COLO829 (cell line): ENCODE results near the gene TRAPPC2L.

Experiments used
- DNase-seq: peaks from one replicate; pipeline ENCODE4 v3.0.0; 2012; ENCODE audit warnings: low spot score

The TRAPPC2L gene

DNA sequence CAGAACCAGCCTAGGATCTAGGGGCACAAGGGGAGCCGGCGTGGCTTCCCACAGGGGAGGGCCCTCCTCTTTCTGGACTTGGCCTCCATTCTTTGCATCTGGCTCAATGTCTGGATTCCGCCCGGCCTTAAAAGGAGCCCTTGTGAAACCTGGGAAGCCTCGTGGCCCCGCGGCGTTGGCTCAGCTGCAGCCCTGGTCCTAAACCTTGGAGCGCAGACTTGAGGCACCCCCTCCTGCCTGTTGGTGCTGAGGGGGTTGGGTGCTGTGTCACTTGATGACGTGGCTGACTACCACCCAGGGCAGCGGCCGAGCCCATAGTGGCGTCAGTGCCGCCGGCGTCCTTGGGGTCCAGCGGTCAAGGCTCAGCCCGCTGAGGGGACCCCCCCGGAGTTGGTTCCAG, 4.4 kb downstream of the TRAPPC2L start:
- DNase-seq: no peak

DNA sequence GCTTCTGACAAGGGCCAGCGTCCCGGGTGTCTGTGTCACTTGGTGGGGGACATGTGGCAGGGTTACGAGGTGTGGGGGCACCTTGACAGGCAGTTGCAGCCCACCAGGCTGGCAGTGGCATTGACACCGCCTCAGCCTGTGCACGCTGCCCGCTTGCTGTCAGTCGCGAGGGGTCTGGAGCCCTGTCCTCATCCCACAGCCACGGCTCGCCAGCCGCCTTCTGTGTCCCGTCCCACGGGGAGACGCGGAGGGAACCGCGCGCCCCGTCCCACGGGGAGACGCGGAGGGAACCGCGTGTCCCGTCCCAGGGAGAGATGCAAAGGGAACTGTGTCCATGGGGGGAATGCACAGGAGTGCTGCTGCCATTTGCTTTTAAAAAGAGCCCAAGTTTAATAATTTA, 6.0 kb downstream of the TRAPPC2L start:
- DNase-seq: no peak

DNA sequence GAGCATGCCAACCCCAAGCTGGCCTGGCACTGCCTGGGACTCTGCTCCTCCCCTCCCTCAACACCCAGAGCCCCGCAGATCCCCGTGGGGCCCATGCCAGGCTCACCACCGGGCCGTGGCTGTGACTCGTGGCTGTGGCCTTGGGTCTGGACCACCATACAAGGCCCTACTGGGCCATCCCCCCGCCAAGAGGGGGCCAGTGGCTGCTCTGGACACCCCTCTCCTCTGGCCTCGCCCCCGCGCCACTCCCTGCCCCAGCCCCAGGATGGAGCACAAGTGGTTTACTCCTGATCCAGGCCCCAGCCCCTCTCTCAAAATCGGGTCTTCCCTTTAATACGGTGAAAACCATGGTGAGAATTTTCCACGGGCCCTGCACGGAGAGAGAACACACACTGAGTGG, 6.5 kb downstream of the TRAPPC2L start:
- no peak for DNase-seq

DNA sequence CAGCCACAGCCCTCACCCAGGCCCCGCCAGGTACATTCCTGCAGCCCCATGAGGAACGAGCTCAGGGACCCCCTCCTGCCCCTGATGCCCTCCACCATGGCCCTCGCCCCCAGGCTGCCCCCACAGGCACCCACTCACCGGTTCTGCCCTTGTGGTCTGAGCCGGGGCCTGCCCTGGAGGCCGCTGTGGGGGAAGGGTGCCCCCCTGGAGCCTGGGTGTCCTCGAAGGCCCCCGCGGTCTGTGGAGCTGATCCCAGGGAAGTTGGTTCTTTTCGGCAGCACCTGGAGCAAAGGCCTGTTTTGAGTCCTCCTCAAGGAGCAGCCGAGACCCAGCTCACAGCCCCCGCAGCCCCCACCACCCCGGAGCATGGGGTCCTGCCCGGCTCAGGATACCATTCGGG, 7.2 kb downstream of the TRAPPC2L start:
- no peak for DNase-seq

DNA sequence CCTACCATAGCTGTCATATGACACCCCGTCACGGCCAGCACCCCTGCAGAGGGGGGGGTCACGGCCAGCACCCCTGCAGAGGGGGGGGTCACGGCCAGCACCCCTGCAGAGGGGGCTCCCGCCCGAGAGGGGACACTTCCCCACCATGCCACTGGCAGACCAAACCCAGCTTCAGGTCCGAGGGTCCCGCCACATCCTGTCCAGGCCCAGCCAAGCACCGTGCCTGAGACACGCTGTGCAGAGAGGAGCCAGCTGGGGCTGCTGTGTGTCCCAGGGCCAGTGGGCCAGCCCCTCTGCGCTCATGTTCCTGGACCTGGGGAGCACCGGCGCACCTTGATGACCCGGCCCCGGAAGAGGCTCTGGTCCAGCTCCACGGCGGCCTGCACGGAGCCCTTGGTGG, 7.6 kb downstream of the TRAPPC2L start:
- DNase-seq: no peak

DNA sequence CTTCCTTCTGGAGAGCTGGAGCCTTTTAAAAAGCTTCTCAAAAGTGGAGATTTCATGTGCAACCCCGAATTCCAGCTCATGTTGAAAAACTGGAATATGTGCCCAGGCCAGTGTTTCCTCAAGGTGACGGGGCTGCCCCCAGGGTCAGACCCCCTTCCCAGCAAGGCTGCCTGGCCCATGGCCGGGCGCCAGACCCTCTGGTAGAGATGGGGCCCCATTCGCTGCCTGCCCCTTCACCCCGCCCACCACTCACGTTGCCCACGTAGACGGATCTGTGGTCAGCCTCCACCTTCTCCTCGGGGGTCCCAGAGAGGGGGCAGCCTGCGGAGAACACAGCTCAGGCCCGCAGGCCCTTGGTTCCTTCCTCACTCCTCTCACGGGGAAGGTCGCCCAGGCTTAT, 8.4 kb downstream of the TRAPPC2L start:
- DNase-seq: no peak

DNA sequence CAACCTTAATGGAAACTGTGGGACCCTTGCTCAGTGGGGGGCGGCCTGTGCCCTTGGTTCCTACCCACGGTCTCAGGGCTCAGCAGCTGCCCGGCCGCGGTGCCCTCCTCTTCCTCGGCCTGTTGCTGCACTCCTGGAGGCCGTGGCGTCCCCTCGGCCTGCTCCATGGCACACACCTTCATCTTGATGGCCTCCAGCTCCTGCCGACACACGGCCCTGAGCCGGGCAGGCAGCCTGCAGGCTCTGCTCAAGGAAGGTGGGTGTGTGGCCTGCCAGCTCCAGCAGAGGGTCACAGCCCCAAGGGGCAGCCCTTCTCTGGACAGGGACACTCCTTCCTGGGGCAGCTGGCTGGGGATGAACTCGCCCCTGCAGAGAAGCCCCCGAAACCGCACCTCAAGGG, 8.8 kb downstream of the TRAPPC2L start:
- DNase-seq: no peak

DNA sequence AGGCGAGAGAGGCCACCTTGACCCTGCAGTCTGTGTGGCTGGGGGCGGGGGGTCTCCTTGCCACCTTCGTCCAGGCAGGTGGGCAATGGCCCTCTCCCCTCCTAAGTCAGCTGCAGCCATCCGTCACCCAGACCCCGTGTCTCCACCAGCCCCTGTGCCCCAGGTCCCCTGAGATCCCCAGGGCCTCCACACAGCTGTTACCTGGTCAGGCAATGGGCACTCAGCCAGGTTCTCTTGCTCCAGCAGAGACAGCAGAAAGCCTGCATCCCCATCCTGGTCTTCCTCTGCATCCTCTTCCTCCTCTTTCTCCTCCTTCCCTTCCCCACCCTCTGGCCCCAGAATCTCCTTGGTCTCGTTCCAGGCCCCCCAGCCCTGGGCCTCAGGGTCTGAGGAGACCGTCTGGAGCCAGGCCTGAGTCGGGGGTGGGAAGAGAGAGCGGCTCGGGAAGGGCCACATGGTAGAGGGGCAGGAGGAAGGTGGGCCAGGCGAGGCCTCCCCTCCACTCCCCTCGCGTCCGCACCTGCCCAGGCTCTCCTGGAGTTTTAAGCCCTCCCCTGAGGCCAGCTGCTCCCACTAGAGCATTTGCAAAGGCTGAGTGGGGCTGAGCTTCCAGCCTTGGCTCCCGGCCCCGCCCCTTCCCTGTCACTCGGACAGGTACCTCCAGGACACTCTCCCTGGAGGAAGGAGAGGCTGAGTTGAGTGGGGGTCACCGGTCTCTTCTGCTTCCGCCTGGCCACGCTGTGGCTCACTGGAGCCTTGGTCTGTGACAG, 9.4 kb downstream of the TRAPPC2L start, which contains the start of gene PABPN1L:
TSS of gene PABPN1L (minus strand) at position 510 of the 770 bp plus-strand sequence. CDS start at position 456, 54 bp downstream.
- DNase-seq: no peak

DNA sequence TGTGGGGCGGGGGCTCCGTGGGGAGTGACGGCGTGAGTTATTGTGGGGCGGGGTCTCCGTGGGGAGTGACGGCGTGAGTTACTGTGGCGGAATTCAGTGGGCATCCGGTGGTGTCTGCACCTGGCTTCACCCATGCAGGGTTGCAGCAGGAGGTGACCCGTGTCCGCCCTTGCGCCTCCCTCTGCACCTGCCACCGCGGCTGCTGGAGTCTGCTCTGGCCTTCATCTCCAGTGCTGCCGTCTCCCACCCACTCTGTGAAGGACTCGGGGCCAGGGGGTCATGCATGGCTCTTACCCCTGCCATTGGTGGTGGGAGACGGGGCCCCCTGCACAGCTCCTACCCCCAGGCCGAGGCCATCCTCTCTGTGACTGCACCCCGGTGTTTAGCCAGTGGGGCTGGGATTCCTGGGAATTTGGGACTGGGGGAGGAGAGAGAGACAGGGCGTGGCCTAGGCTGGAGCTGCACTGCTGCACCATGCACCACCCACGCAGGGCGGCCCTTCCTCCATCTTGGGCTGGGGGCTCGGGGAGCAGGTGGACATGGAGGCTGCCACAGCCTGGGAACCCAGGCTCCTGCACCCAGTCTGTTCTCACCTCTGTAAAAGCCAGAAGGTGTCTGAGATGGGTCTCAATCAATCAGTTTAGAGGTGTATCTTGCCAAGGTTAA, 10.8 kb downstream of the TRAPPC2L start:
- no peak for DNase-seq

DNA sequence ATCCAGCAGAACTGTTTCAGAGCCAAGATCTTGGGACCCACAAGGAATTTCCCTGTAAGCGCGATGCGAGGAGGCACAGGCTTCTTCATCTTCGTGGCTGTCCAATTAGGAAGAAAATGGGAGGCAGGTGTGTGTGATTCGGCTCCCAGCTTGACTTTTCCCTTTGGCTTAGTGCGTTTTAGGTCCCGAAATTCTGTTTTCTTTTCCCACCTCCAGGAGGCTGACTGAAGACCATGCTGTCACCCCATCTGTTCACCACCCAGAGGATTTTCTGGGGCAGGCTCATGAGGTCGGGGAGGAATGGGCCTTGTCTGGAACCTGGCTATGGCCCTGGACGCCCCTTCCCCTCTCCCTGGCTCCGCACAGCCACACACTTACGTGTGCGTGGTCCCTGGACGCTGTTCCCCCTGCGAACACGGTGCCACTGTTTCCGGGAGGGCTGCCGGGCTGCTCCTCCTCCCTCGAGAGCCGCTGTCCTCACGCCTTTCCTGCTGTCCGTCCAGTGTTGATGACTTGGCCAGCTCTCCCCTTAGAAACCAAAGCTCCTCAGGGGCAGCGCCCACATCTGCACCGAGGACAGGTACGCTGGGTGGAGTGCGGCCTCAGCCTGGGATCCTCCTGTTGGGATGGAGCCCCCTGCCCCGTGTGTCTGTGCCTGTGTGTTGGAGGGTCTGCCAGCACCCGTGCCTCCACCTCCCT, 12.2 kb downstream of the TRAPPC2L start:
- no peak for DNase-seq

DNA sequence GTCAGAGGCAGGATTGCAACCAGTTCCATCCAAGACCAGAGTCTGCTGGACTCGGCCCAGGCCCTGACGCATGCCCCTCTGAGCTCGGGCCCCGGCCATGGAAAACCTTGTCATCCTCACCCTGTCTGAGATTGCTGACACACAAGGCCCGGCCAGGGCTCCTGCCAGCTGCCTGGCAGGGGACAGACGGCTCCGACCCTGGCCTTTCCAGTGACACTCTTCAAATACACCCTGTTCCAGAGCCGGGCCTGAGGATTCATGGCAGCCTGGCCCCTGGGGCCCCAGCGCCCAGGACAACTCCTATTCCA, 12.7 kb downstream of the TRAPPC2L start:
- DNase-seq: no peak

DNA sequence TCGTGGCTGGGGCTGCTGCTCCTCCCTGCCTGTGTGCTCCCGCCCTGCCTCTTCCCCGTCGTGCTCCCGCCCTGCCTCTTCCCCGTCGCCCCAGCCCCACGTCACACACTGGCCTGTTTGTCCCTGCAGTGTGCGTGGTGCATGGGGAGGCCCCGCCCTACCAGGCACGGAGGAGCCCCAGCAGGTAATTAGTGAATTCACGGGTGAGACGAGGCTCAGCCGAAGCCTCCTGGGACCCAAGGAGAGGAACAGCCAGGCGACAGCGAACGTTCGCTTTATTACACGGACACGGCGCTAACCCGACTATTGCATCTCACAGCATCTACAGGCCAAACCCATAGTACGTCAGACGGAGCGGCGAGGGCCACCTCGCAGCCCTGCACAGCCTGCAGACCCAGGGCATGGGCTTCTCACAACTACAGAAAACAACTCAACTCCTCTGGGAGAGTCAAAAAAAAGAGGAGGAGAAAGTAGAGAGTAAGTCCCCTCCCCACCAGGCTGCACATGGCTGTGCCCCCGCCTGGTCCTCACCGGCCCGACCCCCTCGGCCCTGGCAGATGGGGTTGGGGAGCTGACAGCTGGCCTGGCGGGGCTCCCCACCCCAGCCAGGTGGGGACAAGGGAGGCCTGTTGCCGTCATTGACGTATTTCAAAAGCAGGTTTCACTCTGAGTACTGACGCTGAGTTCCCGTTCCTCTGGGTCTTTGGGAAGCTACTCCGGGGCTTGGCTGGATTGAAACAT, 13.9 kb downstream of the TRAPPC2L start:
- DNase-seq: no peak

DNA sequence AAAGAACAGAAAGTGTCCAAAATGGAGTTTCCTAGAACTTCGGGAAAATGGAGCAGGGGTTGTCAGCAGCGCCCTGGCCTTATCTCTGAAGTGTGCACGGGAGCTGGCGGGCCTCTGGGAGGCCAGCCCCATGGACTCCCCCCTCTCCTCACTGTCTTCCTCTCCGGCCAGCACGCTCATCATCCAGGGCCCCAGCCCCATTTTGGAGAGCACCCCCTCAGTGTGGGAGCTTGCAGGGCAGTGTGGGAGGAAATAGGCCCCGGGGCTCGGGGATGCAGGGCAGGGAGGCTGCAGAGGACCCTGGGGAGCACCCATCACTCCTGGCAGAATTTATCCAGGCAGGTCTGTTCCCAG, 14.4 kb downstream of the TRAPPC2L start:
- DNase-seq: no peak

DNA sequence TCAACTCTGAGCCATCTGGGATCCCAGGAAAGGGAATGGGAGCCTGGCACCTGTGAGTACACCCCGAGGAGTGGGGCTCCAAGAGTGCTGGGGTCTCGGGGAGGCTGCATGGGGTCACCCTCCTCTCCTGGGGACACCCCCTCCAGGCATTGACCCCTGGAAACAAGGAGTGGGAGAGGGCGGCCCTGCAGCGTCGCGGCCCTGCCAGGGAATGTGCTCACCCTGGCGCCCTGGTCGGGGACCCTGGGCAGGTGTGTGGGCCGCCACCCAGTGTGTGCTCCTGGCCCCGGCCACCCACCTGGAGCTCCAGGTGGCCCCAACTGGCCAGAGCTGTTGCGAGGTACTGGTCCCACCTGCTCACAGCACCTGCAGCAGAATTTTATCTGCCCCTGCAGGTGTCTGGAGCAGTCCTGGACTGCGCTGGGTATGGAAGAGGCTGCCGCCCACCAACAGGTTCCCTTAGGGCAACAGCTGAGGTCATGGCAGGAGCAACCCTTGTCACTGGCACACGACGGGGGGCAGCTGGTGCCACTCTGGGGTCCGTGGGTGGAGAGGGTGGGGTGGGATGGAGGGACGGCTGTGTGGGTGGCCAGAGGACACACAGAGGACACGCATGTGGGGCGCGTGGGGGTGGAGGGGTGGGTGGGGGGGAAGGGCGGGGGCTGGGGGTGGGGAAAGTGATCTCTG, 14.9 kb downstream of the TRAPPC2L start:
- DNase-seq: no peak

DNA sequence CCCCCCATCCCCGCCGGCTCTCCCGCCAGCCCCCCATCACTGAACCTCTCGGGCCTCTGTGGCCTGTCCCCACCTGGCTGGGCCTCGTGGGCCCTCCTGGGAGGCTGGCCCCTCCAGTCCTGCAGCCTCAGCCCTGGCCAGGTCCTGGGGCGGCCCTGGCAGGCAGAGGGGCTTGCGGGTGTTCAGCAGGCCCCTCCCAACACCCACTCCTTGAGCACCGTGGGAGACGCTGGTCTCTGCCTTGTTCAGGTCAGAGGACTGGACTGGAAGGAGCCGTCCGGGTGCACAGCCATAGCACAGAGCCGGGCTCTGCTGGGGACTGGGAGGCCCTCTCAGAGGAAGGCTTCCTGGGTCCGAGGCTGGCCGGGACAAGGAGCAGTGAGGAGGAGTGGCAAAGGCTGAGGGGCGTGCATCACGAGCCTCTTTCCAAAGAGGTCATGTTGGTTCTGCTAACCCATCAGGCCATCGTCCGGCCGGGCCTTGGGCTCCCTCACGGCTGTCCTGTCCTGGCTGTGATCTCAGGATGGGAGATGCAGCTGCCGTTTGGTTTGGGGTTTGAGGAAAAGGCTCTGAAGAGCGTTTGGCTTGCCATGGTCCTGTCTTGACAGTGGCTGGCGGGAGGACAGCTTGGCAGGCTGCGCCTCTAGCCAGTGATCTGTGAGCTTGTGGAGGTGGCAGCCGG, 15.9 kb downstream of the TRAPPC2L start:
- no peak for DNase-seq

DNA sequence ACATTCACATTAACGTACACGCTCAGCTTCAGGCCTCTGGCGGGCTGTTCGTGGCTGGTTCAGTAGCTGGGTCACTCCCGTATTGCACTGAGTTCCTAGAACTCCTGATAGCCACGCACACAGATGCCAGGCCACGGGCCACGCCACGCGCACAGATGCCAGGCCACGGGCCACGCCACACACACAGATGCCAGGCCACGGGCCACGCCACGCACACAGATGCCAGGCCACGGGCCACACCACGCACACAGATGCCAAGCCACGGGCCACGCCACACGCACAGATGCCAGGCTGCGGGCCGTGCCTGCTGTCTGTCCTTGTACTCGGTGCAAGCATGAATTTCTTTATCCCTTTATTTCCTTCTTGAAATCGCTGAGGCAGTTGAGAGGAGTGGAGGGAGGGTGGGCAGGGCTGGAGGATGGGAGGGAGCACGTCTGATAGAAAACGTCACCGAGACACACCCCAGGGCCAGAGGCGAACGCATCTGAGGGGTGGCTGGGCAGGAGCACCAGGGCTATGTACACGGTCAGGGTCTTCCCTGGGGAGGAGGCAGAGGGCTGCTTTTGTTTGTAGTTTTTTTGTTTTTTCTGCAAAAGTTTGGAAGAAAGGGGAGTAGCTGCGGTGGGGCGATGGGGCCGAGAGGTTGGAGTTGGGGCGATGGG, 18.1 kb downstream of the TRAPPC2L start:
- no peak for DNase-seq

DNA sequence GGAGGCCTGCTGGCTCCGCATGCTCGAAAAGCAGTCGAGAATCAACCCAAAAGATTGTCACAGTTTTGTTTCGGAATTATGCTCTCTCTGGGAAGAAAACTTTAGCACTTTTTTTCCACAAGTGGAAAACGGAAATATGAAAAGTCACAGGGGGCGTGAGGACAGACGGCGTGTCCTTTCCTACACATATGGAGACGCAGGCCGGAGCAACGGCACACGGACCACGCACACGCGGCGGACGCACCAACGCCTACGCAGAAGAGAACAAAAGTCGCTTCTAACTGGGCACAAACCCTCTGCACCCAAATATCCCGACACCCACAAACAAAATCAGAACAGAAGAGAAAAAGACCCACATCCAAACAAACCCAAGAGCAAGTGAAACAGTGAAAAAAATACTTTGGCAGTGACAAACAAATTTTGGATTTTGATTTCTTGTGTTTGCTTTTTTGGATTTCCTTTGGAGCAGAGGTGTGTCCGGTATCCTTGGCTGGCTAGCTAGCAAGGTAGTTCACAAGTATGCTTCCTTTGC, 18.8 kb downstream of the TRAPPC2L start:
- no peak for DNase-seq

DNA sequence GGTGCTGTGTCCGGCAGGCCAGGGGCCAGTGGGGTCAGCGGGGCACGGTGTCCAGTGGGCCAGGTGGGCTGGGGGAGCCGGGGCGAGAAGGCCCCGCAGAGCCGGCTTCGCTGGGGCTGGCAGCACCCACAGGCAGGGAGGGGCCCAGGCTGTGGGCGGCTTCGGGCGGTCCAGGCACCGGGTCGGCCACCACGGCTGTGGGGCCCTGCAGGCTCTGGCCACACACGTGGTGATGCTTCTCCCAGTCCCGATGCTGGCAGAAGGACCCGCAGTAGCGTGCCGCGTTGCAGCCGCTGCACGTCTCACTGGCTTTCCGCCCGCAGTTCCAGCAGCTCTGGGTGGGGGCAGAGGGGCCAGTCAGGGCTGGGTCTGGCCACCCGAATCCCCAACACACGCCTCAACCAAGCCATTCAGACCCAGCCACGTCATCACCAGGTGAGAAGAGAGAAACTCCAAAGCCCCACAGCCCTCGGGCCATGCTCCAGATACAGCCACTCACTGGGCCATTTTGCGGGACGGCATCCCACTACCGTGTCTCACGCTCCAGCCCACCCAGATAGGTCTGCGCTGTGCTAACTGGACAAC, 20.1 kb downstream of the TRAPPC2L start:
- no peak for DNase-seq

DNA sequence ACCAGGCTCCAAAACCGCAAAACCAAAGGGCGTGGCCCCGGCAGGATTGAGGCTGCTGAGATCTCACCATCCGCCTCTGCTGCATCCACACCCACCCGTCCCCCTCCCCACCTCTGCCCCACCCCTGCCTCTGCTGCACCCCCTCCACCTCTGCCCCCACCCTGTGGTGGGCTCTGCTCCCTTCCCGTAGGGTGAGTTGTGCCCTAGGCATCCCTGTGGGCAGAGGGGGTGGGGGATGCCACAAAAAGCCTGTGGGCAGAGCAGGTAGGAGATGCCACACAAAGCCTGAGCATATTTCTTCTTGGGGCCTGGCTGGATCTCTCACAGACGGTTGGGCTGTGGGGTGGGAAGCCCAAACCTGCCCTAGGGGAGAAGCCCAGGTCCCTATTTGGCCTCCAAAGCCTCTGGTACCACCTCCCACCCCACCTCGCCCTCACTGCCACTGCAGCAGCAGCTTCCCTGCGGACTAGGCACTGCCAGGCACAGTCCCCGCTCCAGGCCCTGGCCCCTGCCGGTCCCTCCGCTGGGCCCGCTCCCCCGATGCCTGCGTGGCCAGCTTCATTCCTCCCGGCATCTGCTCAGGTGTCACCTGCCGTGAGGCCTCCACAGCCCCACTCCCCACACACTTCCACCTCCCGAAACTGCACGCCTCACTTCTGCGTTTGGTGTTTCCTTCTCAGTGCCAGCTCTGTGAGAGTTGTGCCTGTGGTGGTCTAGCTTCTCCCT, 20.8 kb downstream of the TRAPPC2L start:
- no peak for DNase-seq

DNA sequence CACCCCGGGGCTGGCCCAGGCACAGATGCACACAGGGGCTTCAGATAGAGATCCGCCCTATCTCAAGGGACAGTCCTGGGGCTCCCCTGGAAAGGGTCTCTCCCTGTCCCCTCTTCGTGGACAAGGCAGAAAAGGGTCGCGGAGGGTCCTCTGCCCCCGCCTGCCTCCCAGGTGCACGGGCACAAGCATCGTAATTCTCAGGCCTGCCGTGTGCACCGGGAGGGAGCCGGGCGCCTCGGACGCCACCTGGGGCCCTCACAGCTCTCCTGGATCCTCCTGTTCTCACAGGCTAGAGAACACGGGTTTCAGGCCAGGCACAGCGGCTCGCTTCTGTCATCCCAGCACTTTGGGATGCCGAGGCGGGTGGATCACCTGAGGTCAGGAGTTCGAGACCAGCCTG, 21.4 kb downstream of the TRAPPC2L start:
- no peak for DNase-seq
